UCSD-AML1 (cell line): ENCODE measurements around the gene LOXL4.
"Not testable (repeated sequence)": the region's sequence is repeated elsewhere in the genome, so short reads cannot be mapped to it uniquely, and the experiment has no call there.

Source experiments
- DNase-seq: peaks from one replicate; lab custom pipeline; 2025; ENCODE audit not compliant: unreplicated experiment; lab: John Stamatoyannopoulos, UW

The LOXL4 gene

DNA sequence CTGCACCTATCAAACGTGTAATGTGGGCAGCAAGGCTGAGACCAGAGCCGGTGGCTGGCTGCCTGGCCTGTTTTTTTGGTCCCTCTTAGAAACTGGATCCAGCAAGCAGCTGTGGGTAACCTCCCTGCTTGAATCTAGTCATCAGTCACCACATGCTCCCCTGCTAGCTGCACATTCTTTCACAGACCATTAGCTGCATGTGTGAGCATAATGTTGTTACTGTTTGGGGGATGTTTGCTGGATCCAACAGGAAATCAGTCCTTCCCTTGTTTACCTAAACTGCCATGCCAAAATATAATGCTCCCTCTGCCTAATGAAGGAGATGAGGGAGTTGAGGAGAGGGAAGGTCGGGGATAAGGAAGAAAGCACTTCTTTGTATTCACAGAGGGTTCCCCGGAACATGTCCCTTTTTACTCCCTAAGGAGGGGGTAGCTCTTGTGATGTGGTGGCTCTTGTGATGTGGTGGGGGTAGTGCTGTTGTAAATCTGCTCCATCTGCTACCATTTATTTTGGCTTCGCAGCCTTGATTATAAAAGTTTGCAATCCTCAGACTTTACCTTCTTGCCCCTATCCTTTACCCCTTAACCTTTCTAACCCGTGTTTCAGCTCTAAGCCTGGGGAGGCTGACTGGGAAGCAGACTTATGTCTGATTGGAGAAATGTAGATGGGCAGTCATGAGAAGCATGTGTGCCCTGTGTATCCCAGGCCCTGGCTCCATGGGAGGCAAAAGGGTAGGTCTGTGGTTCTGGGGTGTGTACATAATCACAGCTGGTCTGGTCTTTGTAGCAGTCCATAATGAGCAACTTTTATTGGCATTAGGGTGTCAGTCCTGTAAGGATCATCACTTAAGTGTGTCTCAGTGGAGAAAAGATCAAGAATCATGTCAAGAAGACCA lies 20.8 kb downstream of the LOXL4 start:
- no peak for DNase-seq

DNA sequence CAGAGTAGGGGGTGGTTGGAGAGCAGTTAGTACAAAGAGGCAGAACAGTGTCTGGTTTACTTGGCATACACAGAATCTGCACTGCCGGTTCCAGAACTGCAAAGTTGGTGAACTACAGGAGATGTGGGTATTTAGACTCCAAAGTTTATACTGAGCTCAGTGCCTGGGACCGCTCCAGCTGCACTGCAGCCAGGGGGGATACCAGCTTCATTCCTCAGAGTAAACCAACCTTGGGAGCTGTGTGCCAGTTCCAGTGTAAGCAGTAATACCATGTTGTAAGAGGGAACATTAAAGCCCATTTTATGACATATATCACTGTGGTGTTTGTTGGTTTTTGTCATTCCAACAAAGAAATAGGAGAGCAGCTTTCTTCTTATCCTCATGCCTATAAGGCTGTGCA lies 23.4 kb downstream of the LOXL4 start:
- no peak for DNase-seq

DNA sequence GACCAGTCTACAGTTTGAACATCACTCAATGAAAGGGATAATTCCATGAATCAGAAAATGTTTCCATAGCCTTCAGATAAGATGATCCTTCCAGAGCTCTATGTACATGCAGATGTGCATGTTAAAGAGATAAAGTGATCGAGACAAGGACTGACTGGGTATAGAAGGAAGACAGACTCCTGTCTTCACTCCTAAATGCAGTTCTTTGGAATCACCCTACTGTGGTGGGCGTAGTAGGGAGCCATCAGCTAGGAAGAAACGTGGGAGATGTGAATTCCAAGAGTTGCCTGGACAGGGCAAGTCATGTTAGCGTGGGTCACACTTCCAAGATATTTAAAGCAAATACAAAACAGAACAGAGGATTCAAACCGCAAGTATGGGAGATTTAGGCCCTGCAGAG lies 23.9 kb downstream of the LOXL4 start:
- no peak for DNase-seq

DNA sequence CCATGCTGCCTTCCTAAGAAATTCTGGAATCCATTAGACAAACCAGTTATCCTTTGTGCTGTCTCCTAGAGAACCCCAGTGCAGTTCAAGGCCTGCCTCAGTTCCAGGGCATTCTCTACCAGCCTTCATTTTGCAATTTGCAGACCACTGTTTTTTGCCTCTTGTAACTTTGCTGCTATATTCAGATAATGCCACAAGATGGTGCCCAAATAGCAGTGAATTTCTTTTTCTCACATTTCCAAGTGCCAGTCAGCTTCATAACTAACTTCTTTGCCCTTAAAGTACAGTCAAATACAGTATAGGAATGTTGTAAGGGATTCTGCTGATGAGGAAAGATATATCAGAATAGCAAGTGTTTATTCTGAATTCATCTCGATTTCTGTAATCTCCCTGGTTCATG lies 25.2 kb downstream of the LOXL4 start:
- no peak for DNase-seq

DNA sequence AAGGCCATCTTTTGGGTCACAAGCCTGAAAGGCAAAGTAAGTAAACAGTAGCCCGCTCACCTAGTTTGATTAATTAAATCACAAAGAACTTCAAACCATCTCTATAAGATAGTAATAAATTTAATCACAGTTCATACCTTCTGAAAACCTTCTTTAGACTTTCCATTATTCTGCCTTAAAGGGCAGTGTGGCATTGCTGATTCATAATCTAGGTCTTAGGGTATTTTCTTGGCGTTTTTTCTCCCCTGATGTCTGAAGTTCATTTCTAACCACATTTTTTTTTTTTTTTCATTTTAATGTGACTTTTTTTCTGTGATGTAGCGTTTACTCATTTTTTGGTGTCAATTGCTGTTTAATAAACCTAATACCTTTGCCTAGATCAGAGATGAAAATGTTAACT lies 27.5 kb downstream of the LOXL4 start:
- DNase-seq, result no peak

DNA sequence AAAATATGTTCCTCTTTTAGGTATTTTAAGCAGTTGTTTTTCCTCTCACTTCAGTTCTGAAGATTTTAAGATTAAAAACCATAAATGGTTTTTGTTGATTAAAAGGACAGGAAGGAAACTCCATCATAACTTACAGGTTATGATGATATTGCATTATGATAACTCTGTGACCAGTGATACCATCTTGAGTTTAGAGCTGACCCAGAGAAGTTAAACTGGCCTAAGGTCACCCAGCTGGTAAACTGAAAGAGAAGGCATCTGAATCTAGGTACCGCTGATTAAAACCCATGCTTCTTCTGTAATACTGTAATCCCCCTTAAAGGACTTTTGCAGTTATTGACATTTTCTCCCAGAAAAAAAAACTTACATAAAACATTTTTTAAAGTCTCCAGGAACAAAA lies 29.6 kb downstream of the LOXL4 start:
- DNase-seq, result no peak

DNA sequence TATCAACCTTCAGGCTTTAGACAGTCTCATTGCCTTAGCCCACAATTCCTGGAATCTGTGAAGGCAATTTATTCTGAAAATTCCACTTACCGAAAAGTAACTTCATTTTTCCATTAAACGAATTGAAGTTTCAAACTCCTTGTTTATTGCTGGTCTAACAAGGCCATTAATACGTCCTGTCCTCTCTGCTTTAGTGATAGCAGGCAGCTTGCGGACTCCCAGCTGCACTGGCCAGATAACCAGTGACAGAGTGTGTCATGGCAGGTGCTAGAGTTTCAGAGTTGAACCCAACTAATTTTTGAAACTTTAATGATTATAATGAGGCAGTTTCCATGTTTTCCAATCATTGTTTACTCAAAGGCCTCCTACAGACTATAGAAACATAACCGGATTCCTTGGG lies 31.1 kb downstream of the LOXL4 start:
- no peak for DNase-seq

DNA sequence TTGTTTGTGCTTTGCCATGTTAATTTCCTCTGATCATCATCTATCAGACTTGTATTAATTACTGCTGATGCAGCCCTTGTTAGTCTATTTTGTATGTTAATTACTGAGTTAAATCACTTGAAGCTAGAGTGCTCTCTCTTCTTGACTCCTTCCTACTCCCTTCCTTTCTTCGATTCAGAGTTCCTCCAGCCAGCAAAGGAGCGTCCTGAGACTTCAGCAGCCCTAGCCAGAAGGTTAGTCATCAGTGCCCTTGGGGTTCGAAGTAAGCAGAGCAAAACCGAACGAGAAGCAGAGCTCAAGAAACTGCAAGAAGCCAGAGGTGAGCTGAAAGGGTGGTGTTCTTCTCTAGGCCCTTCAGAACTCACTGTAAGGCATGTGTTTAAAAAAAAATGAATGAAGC lies 32.1 kb downstream of the LOXL4 start:
- no peak for DNase-seq

DNA sequence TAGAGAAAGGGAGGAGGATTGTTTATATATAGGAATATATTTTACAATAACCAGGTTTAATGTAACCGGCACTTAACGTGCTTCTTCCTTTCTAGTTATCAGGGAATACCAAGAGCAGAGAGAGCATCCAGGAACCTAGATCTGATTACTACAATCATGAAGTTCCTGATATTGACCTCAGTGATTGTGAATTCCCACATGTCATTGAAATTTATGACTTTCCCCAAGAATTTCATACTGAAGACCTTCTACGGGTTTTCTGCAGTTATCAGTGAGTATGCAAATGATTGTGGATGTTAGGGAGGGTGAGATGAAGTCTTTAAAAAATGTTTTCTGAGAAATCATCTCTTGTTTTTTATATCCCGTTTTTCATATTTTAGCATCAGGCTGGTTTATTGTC lies 36.6 kb downstream of the LOXL4 start:
- DNase-seq, result no peak

DNA sequence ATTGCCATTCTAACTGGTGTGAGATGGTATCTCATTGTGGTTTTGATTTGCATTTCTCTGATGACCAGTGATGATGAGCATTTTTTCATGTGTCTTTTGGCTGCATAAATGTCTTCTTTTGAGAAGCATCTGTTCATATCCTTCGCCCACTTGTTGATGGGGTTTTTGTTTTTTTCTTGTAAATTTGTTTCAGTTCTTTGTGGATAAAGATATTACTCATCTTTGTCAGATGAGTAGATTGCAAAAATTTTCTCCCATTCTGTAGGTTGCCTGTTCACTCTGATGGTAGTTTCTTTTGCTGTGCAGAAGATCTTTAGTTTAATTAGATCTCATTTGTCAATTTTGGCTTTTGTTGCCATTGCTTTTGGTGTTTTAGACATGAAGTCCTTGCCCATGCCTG lies 39.7 kb downstream of the LOXL4 start:
- not testable (repeated sequence) for DNase-seq

DNA sequence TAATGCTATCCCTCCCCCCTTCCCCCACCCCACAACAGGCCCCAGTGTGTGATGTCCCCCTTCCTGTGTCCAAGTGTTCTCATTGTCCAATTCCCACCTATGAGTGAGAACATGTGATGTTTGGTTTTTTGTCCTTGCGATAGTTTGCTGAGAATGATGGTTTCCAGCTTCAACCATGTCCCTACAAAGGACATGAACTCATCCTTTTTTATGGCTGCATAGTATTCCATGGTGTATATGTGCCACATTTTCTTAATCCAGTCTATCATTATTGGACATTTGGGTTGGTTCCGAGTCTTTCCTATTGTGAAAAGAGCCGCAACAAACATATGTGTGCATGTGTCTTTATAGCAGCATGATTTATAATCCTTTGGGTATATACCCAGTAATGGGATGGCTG lies 40.3 kb downstream of the LOXL4 start:
- not testable (repeated sequence) for DNase-seq

DNA sequence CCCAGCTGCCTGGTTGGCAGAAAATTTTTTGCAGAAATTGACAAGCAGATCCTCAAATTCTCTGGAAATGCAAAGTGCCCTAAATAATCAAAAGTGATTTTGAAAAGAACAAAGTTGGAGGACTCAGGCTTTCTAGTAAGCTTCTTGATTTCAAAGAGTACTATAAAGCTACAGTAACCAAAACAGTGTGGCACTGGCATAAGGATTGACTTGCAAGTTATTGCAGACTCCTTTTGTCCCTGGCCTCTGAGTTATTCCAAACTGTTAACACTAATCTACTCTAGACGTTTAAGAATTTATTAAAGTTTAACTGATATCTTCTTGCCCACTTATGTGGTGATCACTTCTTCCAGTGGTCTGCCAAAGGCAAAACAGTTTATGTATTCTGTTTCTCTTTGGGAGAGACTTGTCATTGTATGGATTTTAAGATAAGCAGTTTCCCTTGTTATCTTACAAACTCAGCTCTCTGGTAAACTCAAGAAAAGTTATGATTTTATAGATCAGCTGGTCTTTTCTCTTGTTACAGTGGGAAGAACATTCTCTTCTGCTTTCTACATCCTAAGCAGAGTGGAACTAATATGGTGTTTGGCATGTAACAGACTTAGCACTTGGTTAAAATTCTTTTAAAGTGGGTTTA lies 41.4 kb downstream of the LOXL4 start:
- DNase-seq, result no peak

DNA sequence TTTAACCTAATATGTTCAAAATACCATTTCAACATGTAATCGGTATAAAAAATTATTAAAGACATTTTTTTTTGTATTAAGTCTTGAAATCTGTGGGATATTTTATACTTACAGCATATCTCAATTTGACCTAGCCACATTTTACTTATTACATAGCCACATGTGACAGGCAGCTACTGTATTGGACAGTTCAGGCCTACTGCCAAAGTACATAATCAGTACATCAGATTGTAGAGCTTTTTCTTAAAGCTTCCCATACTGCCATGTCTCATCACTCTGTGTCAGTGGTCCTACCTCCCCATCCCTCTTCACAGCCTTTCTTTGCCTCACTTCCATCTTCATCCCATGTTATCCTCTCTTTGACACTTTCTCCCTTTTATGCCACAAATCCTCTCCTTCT lies 43.0 kb downstream of the LOXL4 start:
- no peak for DNase-seq

DNA sequence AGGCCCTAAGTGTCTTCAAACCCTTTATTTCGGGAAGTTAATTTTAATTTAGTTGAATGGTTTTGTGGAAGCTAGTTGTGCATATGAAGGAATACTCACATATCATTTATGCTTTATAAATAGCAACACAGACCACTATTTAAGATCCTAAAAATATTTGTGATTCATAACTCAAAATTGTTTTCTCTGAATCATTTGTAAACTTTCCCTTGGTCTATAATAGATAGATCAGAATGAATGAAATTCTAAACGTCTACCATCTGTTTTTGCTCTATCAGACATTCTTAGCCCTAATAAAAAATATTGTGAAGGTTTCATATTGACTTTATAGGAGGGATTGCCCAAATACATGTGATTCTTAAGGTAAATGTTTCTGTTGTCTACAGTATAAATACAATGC lies 43.5 kb downstream of the LOXL4 start:
- DNase-seq, result no peak

DNA sequence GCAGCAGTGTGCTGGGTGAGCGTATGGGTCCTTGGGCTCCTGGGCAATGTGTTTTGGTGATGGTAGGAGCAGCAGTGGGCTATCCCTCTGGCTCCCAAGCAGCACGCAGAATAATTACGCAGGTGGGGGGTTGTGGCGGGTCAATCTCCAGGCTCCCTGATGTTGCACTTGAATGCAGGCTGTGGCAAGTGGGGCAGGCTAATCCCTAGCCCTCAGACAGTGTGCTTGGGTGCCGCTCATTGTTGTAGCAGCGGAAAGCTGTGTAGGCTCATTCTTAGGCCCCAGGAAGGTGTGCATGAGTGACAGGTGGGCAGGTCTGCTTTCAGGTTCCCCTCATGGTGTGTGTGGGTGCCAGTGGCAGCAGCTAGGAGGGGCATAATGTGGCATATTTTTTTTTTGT lies 44.1 kb downstream of the LOXL4 start:
- no peak for DNase-seq

DNA sequence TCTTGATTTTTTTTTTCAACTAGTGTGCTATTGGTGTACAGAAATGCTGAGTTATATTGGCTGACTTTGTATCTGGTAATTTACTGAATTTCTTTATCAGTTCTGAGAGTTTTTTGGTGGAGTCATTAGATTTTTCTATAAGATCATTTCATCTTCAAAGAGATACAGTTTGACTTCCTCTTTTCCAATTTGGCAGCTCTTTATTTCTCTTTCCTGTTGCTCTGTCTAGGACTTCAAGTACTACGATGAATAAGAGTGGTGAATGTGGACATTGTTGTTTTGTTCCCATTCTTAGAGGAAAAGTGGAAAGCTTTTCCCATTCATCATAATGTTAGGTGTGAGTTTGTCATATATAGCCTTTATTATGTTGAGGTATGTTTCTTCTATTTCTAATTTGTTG lies 50.2 kb downstream of the LOXL4 start:
- DNase-seq, result no peak

DNA sequence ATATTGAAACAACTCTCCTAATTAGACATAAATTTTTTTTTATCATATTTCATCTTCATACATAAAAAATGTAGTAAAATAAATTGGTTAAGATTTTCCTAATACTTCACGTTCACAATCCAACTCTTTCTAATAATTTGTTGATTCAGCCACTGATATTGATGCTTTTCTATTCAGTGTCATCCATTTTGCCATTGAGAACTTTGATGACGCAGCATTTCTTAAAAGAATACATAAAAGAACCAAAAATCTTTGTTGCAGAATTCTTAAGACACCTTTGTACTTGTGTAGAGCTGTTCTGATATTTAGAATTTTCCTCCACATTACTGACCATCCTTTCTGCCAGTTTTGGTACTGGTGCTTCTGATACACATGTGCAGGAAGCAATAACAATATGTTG lies 52.6 kb downstream of the LOXL4 start:
- DNase-seq, result no peak

DNA sequence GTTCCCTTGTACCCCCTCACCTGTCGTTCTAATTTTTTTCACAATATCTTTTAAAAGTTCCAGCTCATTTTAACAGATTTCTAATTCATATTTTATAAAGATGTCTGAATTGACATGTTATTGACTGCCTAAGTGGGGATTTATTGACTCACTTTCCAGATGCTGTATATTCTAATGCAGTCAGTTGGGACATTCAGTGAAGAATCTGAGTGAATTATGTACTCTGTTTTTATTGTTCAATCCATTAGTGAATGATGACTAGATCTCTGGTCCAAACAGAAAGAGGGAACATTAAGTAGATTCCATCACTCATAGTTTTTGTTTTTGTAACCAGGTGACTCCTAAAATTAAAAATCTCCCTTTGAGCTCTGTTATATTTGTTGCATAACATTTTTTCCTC lies 54.3 kb downstream of the LOXL4 start:
- DNase-seq, result no peak

DNA sequence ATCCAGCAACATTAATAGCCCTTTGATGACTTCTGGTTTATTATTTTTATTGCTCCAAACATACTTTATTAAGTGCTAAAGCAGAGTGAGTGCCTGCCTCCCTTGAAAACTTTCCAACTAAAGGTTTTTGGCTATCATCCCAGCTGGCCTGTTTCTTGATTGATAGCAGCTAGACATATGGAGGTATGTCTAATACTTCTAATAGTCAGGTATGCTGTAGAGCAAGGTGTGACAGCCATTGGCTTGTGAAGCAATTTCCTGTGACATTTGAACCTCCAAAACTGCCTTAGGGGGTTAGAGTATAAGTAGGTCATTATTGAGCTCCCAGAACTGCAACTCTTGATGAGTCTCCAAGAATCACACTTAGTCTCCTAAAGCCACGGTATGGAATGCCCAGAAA lies 55.8 kb downstream of the LOXL4 start:
- no peak for DNase-seq

DNA sequence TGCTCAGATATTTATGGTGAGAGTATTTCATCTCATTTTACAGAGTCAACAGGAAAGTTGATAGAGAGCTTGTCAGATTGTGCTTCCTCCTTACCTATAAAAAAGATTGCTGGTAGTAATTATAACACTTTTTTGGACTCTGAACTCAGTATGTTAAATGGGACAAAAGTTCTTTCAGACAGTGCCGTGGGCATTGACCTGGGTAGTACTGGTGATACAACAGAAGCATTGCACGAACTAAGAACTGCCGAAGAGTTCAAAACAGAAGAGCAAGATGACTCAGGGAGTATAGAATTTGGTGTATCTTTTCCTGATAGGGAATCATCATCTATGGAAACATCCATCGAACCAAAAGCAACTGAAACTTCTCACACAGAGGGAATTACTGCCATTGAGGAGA lies 58.6 kb downstream of the LOXL4 start:
- DNase-seq, result no peak

DNA sequence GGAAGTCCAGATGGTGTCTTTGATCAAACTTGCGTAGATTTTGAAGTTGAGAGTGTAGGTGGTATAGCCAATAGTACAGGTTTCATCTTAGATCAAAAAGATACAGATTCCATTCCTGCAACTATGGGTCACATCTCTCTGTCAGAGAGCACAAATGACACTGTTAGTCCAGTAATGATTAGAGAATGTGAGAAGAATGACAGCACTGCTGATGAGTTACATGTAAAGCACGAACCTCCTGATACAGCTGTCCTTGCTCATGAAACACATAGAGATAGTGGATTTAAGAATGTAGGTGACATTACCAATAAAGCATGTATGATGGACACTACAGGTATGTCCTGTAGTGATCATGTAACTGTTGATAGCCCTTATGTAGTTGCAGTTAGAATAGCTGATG lies 59.1 kb downstream of the LOXL4 start:
- no peak for DNase-seq

DNA sequence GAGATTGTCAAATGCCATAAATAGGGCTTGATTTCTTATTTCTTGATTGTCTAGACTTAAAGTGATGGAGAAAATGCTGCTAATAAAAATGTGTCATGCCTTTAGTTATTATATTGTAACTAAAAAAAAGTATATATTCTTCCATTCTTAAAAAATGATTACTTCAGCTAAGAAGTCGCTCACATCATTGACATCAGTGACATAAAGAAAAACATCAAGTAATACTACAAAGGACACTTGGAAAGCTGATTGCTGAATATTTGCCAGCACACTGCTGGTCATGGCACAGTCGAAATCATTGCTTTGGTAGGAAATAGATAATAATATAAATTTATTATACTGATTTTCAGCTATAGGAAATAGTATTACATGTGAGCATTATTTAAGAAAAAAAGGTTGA lies 62.6 kb downstream of the LOXL4 start:
- no peak for DNase-seq

DNA sequence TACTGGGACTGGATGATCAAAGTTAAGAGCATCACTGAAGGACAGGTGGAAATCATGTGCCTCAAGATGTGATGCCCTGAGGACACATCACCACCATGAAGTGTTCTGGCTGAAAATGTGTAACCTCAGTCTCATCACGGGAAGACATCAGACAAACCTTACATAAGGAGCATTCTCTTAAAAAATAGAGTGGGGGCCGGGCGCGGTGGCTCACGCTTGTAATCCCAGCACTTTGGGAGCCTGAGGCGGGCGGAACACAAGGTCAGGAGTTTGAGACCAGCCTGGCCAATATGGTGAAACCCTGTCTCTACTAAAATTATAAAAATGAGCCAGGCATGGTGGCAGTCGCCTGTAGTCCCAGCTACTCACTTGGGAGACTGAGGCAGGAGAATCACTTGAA lies 65.6 kb downstream of the LOXL4 start:
- DNase-seq, result no peak
